Neural progenitor cell (in vitro differentiated cells): Measurements from ENCODE around the gene NEK8. TPM values are rescaled to one million over a fixed set of nuclear protein-coding genes. Genes with fewer than 3 reads are reported as not detected.

ENCODE experiments used
- DNase-seq: peaks from one replicate; pipeline ENCODE4 v3.0.0-alpha.2; 2016; ENCODE audit warnings: low spot score
- H2AFZ ChIP-seq: fragments of 200-600 bp; sonication (generic); replicated peaks from 2 replicates; pipeline ENCODE4 v1.6.1; 2016; ENCODE audit warnings: antibody characterized with exemption
- H3F3A ChIP-seq: fragments of 200-600 bp; sonication (generic); 2 replicates; pipeline ENCODE4 v1.6.1; 2016; ENCODE audit warnings: antibody characterized with exemption, low read depth
- H3K27ac ChIP-seq: fragments of 200-600 bp; sonication (generic); 2 replicates; pipeline ENCODE4 v1.5.1; 2016; ENCODE audit warnings: mild to moderate bottlenecking
- H3K27me3 ChIP-seq: fragments of 200-600 bp; sonication (generic); 2 replicates; pipeline ENCODE4 v1.6.1; 2016; ENCODE audit warnings: mild to moderate bottlenecking, moderate library complexity
- H3K36me3 ChIP-seq: fragments of 200-600 bp; sonication (generic); 2 replicates; pipeline ENCODE4 v1.5.1; 2016
- H3K4me1 ChIP-seq: fragments of 200-600 bp; sonication (generic); 2 replicates; pipeline ENCODE4 v1.6.1; 2016; ENCODE audit warnings: mixed run types
- H3K4me2 ChIP-seq: fragments of 200-600 bp; sonication (generic); 2 replicates; pipeline ENCODE4 v1.6.1; 2016
- H3K4me3 ChIP-seq: fragments of 200-600 bp; sonication (generic); 2 replicates; pipeline ENCODE4 v1.5.1; 2016
- H3K79me2 ChIP-seq: fragments of 200-600 bp; sonication (generic); 2 replicates; pipeline ENCODE4 v1.6.1; 2016; ENCODE audit warnings: low read depth
- H3K9ac ChIP-seq: fragments of 200-600 bp; sonication (generic); 2 replicates; pipeline ENCODE4 v1.6.1; 2016
- H3K9me3 ChIP-seq: fragments of 200-600 bp; sonication (generic); 2 replicates; pipeline ENCODE4 v1.5.1; 2016; ENCODE audit warnings: low read depth
- H4K20me1 ChIP-seq: fragments of 200-600 bp; sonication (generic); 2 replicates; pipeline ENCODE4 v1.6.1; 2016; ENCODE audit warnings: low read depth
- H3K27ac Mint-ChIP-seq: 3 replicates; pipeline ENCODE4 v1.8.0; 2021; ENCODE audit warnings: mixed read lengths
- H3K27me3 Mint-ChIP-seq: 2 replicates; pipeline ENCODE4 v1.8.0; 2022; ENCODE audit warnings: low read depth, mild to moderate bottlenecking, inconsistent platforms, moderate library complexity, mixed read lengths; ENCODE audit not compliant: insufficient read depth
- H3K36me3 Mint-ChIP-seq: 3 replicates; pipeline ENCODE4 v1.8.0; 2021; ENCODE audit warnings: mixed read lengths
- H3K4me1 Mint-ChIP-seq: 3 replicates; pipeline ENCODE4 v1.8.0; 2021; ENCODE audit warnings: mixed read lengths
- H3K4me3 Mint-ChIP-seq: 3 replicates; pipeline ENCODE4 v1.8.0; 2021; ENCODE audit warnings: mild to moderate bottlenecking, moderate library complexity, mixed read lengths
- H3K9me3 Mint-ChIP-seq: 3 replicates; pipeline ENCODE4 v1.8.0; 2020; ENCODE audit warnings: mixed read lengths
- CTCF ChIP-seq: fragments of 200-600 bp; sonication (generic); IDR thresholded peaks from 2 replicates; pipeline ENCODE4 v1.5.1; 2017; ENCODE audit warnings: antibody characterized with exemption, mild to moderate bottlenecking
- EZH2 ChIP-seq: fragments of 200-600 bp; sonication (generic); IDR thresholded peaks from 2 replicates; pipeline ENCODE4 v1.6.1; 2017; ENCODE audit warnings: antibody characterized with exemption, mild to moderate bottlenecking, moderate library complexity
- EZH2phosphoT487 ChIP-seq: fragments of 200-600 bp; sonication (generic); IDR thresholded peaks from 2 replicates; pipeline ENCODE4 v1.6.1; 2017; ENCODE audit warnings: antibody characterized with exemption
- total RNA-seq: library from RNA; depleted of rRNA; stranded (reverse); fragments of >200 nt; gene quantifications from 2 replicates; pipeline ENCODE4 v1.2.3, GENCODE V29; 2015; ENCODE audit warnings: low replicate concordance

Gene NEK8
- total RNA-seq, 1 donor from 2014 or later, result 3.7 TPM

GRCh38 chr17:28710861-28711722, 17.5 kb upstream of the NEK8 start:
- Histone ChIP-seq H3F3A (peaks cover 48% of the 10 kb centered on the region), H3K4me1 (peaks cover 15% of the 10 kb centered on the region)

GRCh38 chr17:28711723-28712031, 16.9 kb upstream of the NEK8 start, which contains the start of gene PROCA1:
TSS of gene PROCA1 (minus strand) at chr17:28711888. CDS start at chr17:28711660, 228 bp downstream.
- no peak for TF ChIP-seq EZH2
- TF ChIP-seq EZH2phosphoT487, result no peak
- no peak for TF ChIP-seq CTCF
- peak within 1 kb of the TSS; percentile 62 for H3K4me3 ChIP-seq
- H3K27me3 ChIP-seq, result no peaks in the 10 kb centered on the region
- Mint-ChIP-seq H3K4me3 (peak within 1 kb of the TSS; percentile 97), H3K36me3 (peaks cover 24% of the 10 kb centered on the region), H3K27me3 (peaks cover 9% of the 10 kb centered on the region), H3K4me1 (peaks cover 42% of the 10 kb centered on the region), H3K9me3 (no peaks in the 10 kb centered on the region), H3K27ac (peak within 1 kb of the TSS; percentile 100)
- H3K9ac ChIP-seq, result peak within 1 kb of the TSS; percentile 82
- H3K27ac ChIP-seq, result peak within 1 kb of the TSS; percentile 97
- DNase-seq, result no peak
- peaks cover 48% of the 10 kb centered on the region for H3F3A ChIP-seq
- H2AFZ ChIP-seq, result no peak within 1 kb of the TSS
- H3K36me3 ChIP-seq, result no peaks in the 10 kb centered on the region
- H3K4me2 ChIP-seq, result peak within 1 kb of the TSS; percentile 78
- no peaks in the 10 kb centered on the region for H4K20me1 ChIP-seq
- H3K4me1 ChIP-seq, result peaks cover 20% of the 10 kb centered on the region
- peaks cover 40% of the 10 kb centered on the region for H3K79me2 ChIP-seq
- H3K9me3 ChIP-seq, result no peaks in the 10 kb centered on the region

More at GRCh38 chr17:28710861-28711722, 17.5 kb upstream of the NEK8 start:
- no peaks in the 10 kb centered on the region for H3K9me3 Mint-ChIP-seq
- H3K4me3 Mint-ChIP-seq, result peak overlapping the region; percentile 97
- H3K27me3 Mint-ChIP-seq, result peaks cover 9% of the 10 kb centered on the region
- Histone ChIP-seq H3K36me3 (no peaks in the 10 kb centered on the region), H3K79me2 (peaks cover 34% of the 10 kb centered on the region), H3K4me2 (peak overlapping the region; percentile 78), H4K20me1 (peaks cover 5% of the 10 kb centered on the region), H3K9me3 (no peaks in the 10 kb centered on the region), H2AFZ (no peak overlapping the region), H3K27ac (peak overlapping the region; percentile 97), H3K27me3 (no peaks in the 10 kb centered on the region), H3K9ac (peak overlapping the region; percentile 82), H3K4me3 (peak overlapping the region; percentile 62)
- H3K36me3 Mint-ChIP-seq, result peaks cover 24% of the 10 kb centered on the region
- no peak for TF ChIP-seq EZH2
- no peak for TF ChIP-seq CTCF
- TF ChIP-seq EZH2phosphoT487, result no peak
- H3K4me1 Mint-ChIP-seq, result peaks cover 40% of the 10 kb centered on the region
- peak; percentile 98 for DNase-seq
- peak overlapping the region; percentile 100 for H3K27ac Mint-ChIP-seq

- H3K4me2 ChIP-seq, result peak overlapping the region; percentile 75
- H3K4me1 Mint-ChIP-seq, result peaks cover 41% of the 10 kb centered on the region
- peaks cover 50% of the 10 kb centered on the region for H3F3A ChIP-seq
- H3K27ac ChIP-seq, result peak overlapping the region; percentile 87
- no peak overlapping the region for H3K9ac ChIP-seq
- peaks cover 9% of the 10 kb centered on the region for H3K27me3 Mint-ChIP-seq
- H4K20me1 ChIP-seq, result no peaks in the 10 kb centered on the region
- peak; percentile 80 for DNase-seq
- peak overlapping the region; percentile 62 for H3K4me3 ChIP-seq
- H3K27me3 ChIP-seq, result no peaks in the 10 kb centered on the region
- peaks cover 44% of the 10 kb centered on the region for H3K79me2 ChIP-seq
- TF ChIP-seq CTCF, result no peak
- no peak for TF ChIP-seq EZH2phosphoT487
- no peak for TF ChIP-seq EZH2
- no peaks in the 10 kb centered on the region for H3K9me3 ChIP-seq
- peaks cover 20% of the 10 kb centered on the region for H3K4me1 ChIP-seq
- no peak overlapping the region for H2AFZ ChIP-seq
- peaks cover 24% of the 10 kb centered on the region for H3K36me3 Mint-ChIP-seq
- H3K9me3 Mint-ChIP-seq, result no peaks in the 10 kb centered on the region
- H3K27ac Mint-ChIP-seq, result peak overlapping the region; percentile 95
- peak overlapping the region; percentile 97 for H3K4me3 Mint-ChIP-seq
- H3K36me3 ChIP-seq, result no peaks in the 10 kb centered on the region
These were observed 16.4 kb upstream of the NEK8 start for GRCh38 chr17:28712032-28712704.
